ENCODE measurements around the gene DUSP14.

- TF ChIP-seq CTCF (IDR thresholded peaks at IDR 0.05; ENCODE audit: low read depth, low read length, poor library complexity, severe bottlenecking) (no peak), EZH2phosphoT487 (IDR thresholded peaks at IDR 0.05; ENCODE audit: borderline replicate concordance, low read length) (no peak)
Measured at GRCh38 chr17:37485938-37486570, 3.6 kb upstream of the DUSP14 start.
